ENCODE results near the gene DERA.

GRCh38 chr12:16008421-16008824 is 97.3 kb downstream of the DERA start:
- TF ChIP-seq POLR2A (IDR thresholded peaks at IDR 0.05; ENCODE audit: low read length) (no peak), GATA1 (IDR thresholded peaks at IDR 0.05; ENCODE audit: low read depth, low read length) (no peak)
